Measurements from ENCODE around the gene BIRC6.

DNA sequence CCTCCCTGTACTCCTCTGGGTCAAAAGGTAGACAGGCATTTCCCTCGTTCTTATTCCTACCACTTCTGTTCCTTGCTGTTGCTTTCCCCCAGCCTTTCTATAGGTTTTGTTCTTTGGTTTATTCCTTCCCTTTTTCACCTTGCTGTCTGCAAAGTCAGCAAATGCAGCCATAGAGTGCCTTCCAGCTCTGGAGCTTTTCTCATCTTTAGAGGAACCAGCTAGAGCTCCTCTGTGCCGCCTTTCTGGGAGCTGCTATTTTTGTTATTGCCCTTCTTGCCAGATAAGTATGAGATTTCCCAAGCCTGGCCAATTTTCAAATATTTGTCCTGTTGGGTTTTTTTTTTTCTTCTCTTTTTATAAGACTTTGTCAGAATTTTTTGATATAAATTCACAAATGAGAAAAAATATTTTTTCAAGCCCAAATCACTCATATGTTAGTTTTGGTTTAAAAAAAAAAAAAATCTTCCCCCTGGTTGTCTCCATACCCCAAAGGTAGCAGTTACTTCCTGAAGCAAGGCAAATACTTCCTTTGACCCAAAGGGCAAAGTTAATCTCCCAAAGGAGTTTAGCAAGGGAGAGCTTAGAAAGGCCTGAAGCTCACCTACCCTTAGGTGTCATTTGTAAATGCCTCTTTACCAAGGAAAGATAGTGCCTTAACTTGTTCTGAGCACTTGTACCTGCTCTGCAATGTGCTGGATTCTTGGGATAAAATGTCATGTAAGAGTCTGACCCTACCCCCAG, 265.9 kb downstream of the BIRC6 start:
- TF ChIP-seq CTCF (IDR thresholded peaks at IDR 0.05; ENCODE audit: poor library complexity) (no peak), EZH2 (IDR thresholded peaks at IDR 0.05; ENCODE audit: borderline replicate concordance) (no peak)
